HG02981 (cell line): ENCODE measurements around the gene DNAH5.

Experiments used
- ATAC-seq: cut with Tn5 transposase; IDR thresholded peaks from one replicate; pipeline ENCODE4 v1.9.1; 2021; ENCODE audit warnings: mild to moderate bottlenecking, moderate library complexity; ENCODE audit not compliant: unreplicated experiment

Gene DNAH5

DNA sequence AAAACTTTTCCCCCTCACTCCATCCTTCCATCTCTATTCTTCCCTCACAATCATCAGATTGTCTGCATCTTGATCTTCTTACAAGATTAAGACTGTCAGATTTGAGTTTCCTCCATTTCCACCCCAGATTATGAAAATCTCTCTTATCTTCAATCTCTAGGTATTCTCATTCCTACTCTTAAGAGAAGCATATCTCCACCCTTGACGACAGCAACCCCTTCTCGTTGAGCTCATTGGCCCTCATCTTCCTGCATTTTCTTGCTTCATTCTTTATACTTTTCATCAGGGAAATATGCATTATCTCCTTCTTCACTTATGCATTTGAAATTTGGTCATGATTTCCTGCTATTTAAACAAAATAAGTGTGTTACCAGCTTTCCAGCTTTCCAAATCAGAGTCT, 301.3 kb downstream of the DNAH5 start:
- ATAC-seq = no peak
